ES-I3 (cell line): ENCODE measurements around the gene NPR2.

Experiments
- H3K36me3 ChIP-seq: 2 replicates; pipeline ENCODE4 v1.6.1; 2013; ENCODE audit warnings: mild to moderate bottlenecking, low read length, control low read depth, moderate library complexity; ENCODE audit not compliant: insufficient read depth
- H3K4me1 ChIP-seq: 2 replicates; pipeline ENCODE4 v1.6.1; 2013; ENCODE audit warnings: mild to moderate bottlenecking, control low read depth, low read length; ENCODE audit not compliant: insufficient read depth
- H3K9ac ChIP-seq: 2 replicates; pipeline ENCODE4 v1.6.1; 2013; ENCODE audit warnings: low read depth, mild to moderate bottlenecking, low read length, moderate library complexity
- H3K9me3 ChIP-seq: 2 replicates; pipeline ENCODE4 v1.6.1; 2013; ENCODE audit warnings: mild to moderate bottlenecking, low read length, moderate library complexity; ENCODE audit not compliant: control insufficient read depth, insufficient read depth

The NPR2 gene

DNA sequence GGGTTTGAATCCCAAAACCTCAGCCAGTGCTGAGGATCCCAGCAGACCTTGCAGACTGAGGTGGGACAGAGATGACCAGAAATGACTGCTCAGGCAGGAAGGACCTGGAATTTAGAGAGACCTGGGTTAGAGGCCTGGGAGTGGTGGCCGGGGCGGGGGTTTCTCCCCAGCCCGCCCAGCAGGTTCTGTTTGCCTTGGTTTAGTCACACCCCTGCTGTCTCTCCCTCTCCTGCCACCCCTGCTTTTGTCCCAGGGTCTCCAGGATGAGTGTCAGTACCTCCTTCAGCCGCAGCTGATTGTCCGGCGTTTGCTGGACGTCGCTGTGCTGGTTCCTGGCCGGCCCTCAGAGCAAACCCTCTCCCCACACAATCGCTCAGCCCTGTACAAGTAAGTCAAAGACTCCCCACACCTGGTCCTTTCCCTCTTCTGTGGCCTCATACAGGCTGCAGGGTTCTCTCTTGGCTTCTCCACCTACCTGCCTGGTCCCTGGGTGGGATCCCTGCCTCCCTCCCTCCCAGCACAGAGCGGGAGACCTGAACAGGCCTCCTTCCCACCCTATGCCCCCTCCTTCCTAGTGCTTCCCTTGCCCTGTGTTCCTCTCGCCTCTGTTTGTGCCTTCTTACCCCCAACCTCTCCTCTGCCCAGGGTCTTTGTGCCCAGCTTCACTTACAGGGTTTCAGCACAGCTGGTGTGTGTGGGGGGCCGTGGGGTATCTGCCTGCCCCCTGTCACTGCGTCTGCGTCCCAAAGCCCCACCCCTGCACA, 49.7 kb downstream of the NPR2 start:
- no peaks in the 10 kb centered on the region for H3K36me3 ChIP-seq
- H3K9ac ChIP-seq = no peak overlapping the region
- no peaks in the 10 kb centered on the region for H3K9me3 ChIP-seq
- peaks cover 21% of the 10 kb centered on the region for H3K4me1 ChIP-seq

- Histone ChIP-seq H3K36me3 (no peaks in the 10 kb centered on the region), H3K9me3 (no peaks in the 10 kb centered on the region), H3K4me1 (peaks cover 21% of the 10 kb centered on the region), H3K9ac (no peak overlapping the region)
Observed at GRCh38 chr9:35841645-35841900, 50.2 kb downstream of the NPR2 start.

DNA sequence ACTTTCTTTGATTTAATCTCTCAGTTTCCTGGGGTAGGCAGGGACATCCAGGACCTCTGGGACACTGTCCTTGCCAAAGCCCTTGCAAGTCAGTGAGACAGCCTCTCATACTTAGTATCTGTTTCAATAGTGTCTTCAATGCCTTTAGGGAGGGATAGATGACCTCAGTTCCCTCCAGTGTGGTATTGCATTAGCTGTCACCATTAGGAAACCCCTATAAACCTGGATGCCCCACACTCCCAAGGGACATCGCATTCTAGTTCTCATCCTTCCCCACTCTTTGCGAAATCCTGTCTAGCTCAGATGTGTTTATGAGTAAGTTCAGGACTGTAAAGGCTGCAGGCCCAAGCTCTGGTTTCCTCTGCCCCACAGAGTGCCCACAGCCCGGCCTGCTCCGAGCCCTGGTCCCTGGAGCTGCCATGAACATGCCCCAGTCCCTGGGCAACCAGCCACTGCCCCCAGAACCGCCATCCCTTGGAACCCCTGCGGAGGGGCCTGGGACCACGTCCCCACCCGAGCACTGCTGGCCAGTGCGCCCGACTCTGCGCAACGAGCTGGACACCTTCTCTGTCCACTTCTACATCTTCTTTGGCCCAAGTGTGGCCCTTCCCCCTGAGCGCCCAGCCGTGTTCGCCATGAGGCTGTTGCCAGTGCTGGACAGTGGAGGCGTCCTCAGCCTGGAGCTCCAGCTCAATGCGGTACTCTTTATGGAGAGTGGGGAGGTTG, 50.8 kb downstream of the NPR2 start:
- Histone ChIP-seq H3K4me1 (peaks cover 21% of the 10 kb centered on the region), H3K9me3 (no peaks in the 10 kb centered on the region), H3K9ac (no peak overlapping the region), H3K36me3 (no peaks in the 10 kb centered on the region)

- Histone ChIP-seq H3K4me1 (peaks cover 21% of the 10 kb centered on the region), H3K9me3 (no peaks in the 10 kb centered on the region), H3K36me3 (no peaks in the 10 kb centered on the region), H3K9ac (no peak overlapping the region)
Observed at GRCh38 chr9:35842795-35843194, 51.4 kb downstream of the NPR2 start.

GRCh38 chr9:35844628-35845270, 53.4 kb downstream of the NPR2 start:
- no peaks in the 10 kb centered on the region for H3K36me3 ChIP-seq
- no peaks in the 10 kb centered on the region for H3K9me3 ChIP-seq
- H3K4me1 ChIP-seq = peaks cover 21% of the 10 kb centered on the region
- H3K9ac ChIP-seq = no peak overlapping the region; the same call in 1 of the 2 replicates

GRCh38 chr9:35845824-35846771, 54.7 kb downstream of the NPR2 start:
- H3K9me3 ChIP-seq = no peaks in the 10 kb centered on the region
- peaks cover 21% of the 10 kb centered on the region for H3K4me1 ChIP-seq
- H3K36me3 ChIP-seq = no peaks in the 10 kb centered on the region
- peak overlapping the region; percentile 46 for H3K9ac ChIP-seq

DNA sequence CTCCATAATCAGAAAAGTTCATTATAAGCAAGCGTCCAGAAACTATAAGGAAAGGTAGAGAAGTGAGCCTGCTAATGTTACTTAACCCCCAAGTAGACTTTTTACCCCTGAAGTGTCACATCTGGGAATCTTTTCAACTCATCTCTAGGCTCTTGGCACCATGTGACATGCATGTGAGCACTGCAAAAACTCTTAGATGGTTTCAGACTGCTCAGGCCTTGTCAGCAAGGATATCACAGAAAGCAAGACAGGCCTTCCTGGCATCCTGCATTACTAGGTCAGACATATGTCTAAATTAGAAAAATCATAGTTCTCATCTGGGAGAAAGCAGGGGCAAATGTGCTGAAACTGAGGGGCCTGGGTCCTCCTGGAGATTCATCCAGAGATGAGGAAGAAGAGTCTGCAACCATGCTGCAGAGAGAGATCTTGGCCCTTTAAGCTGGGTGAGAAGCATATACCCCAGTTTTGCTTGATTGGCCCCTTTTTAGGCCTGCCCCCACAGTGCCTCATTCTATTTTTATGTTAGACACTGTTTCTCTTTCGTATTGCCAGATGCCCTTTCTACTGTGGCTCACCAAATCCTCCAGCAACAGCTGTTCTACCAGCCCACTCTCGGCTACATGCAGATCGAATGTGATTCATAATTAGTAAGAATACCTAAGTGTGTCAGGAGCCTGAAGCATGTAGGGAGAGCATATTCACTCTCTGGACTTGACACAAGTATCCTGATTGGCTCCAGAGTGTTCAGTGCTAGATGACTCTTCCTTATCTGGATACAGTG, 56.6 kb downstream of the NPR2 start:
- no peak overlapping the region for H3K9ac ChIP-seq
- no peaks in the 10 kb centered on the region for H3K36me3 ChIP-seq
- peaks cover 17% of the 10 kb centered on the region for H3K4me1 ChIP-seq
- no peaks in the 10 kb centered on the region for H3K9me3 ChIP-seq

DNA sequence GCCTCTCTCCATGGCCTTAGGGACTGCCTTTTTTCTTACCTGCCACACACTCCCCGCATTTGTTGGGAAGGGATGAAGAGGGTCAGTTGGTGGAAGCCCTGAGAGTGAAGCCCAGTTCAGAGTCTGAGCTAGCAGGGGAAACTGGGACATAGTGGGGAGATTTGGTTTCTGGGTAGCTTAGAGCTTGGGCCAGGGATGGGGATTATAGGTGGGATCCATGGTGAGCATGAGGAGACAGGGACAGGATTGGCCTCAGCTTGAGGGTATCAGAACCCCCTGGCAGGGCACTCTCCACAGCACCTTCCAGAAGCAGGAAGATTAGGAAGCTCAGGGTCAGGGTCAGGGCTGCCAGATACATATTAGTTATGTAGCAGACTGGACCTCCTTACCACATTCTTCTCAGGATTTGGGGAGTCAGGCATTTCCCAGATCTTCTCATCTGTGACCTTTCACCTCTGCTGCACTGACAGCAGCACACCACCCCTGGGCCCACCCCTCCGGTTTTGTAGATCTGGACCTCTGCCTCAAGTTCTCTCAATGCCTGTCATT, 61.0 kb downstream of the NPR2 start:
- Histone ChIP-seq H3K4me1 (no peaks in the 10 kb centered on the region), H3K9me3 (no peaks in the 10 kb centered on the region), H3K36me3 (no peaks in the 10 kb centered on the region), H3K9ac (no peak overlapping the region)

DNA sequence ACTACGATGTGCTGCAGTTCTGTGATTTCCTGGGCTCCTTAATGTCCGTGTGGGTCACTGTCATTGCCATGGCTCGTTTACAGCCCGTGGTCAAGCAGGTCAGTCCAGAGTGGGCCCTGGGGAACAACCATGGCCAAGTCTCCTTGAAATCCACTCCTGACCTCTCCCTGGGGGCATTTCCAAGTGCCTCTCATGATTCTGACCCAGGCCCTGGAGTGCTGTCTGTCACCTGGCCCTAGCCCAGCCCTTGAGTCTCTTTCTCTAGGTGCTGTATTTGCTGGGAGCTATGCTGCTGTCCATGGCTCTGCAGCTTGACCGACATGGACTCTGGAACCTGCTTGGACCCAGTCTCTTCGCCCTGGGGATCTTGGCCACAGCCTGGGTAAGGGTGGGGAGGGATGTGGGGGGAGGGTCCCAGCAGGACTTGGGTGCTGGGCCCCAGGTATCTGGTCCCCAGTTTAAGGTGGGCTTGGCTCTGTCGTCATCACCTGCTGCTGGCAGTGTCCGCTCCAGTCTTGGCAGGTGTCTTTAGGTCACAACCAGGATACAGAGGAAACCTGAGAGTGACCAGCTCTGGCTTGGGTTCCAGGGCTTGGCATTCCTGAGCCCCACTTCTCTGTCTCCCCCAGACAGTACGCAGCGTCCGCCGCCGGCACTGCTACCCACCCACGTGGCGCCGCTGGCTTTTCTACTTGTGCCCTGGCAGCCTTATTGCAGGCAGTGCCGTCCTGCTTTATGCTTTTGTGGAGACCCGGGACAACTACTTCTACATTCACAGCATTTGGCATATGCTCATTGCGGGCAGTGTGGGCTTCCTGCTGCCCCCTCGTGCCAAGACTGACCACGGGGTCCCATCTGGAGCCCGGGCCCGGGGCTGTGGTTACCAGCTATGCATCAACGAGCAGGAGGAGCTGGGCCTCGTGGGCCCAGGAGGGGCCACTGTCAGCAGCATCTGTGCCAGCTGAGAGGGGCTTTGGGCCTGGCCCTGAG, 61.8 kb downstream of the NPR2 start:
- Histone ChIP-seq H3K9ac (no peak overlapping the region), H3K9me3 (no peaks in the 10 kb centered on the region), H3K4me1 (no peaks in the 10 kb centered on the region), H3K36me3 (no peaks in the 10 kb centered on the region)

- Histone ChIP-seq H3K4me1 (no peaks in the 10 kb centered on the region), H3K9me3 (no peaks in the 10 kb centered on the region), H3K9ac (no peak overlapping the region), H3K36me3 (no peaks in the 10 kb centered on the region)
Observed at GRCh38 chr9:35854091-35854762, 62.8 kb downstream of the NPR2 start.

GRCh38 chr9:35856206-35856605, 64.8 kb downstream of the NPR2 start:
- Histone ChIP-seq H3K4me1 (no peaks in the 10 kb centered on the region), H3K36me3 (no peaks in the 10 kb centered on the region), H3K9ac (no peak overlapping the region), H3K9me3 (no peaks in the 10 kb centered on the region)

DNA sequence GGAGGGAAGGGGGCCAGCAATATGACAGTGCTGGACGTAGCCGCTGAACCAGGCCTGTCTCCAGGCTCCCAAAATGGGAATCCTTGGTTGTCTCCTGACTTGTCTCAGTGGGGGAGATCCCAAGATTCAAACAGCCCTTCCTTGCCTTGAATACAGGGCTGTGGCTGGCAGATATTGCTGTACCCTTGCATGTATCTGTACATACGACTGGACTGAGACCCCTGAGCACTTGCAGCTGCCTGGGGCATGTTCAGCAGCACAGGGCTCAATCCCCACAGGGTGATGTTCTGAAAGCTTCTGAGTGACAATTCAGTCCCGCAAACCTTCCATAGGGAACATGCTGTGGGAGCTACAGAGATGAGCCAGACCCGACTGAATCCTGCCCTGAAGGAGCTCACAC, 65.5 kb downstream of the NPR2 start:
- H3K9me3 ChIP-seq = no peaks in the 10 kb centered on the region

More for the DNA sequence above, 65.5 kb downstream of the NPR2 start:
- Histone ChIP-seq H3K4me1 (no peaks in the 10 kb centered on the region), H3K9ac (no peak overlapping the region), H3K36me3 (no peaks in the 10 kb centered on the region)
